ENCODE results near the gene RRP1B.

RRP1B gene

DNA sequence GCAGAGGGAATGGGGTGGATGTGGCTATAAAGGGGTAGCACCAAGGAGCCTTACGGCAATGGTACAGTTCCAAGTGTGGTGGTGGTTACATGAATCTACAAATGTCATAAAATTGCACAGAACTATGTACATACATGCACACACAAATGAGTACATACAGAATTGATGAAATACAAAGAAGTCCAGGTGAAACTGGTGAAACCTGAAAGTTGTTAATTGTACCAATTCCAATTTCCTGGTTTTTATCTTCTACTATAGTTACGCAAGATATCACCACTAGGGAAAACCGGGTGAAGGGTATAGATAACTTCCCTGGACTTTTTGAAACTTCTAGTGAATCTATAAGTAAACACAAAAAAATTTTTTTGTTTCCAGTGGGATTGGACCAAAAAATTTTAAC is 19.0 kb upstream of the RRP1B start:
- TF ChIP-seq, protein P1, sequence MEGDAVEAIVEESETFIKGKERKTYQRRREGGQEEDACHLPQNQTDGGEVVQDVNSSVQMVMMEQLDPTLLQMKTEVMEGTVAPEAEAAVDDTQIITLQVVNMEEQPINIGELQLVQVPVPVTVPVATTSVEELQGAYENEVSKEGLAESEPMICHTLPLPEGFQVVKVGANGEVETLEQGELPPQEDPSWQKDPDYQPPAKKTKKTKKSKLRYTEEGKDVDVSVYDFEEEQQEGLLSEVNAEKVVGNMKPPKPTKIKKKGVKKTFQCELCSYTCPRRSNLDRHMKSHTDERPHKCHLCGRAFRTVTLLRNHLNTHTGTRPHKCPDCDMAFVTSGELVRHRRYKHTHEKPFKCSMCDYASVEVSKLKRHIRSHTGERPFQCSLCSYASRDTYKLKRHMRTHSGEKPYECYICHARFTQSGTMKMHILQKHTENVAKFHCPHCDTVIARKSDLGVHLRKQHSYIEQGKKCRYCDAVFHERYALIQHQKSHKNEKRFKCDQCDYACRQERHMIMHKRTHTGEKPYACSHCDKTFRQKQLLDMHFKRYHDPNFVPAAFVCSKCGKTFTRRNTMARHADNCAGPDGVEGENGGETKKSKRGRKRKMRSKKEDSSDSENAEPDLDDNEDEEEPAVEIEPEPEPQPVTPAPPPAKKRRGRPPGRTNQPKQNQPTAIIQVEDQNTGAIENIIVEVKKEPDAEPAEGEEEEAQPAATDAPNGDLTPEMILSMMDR (IDR thresholded peaks at IDR 0.05; ENCODE audit: insufficient read depth, low read depth, low read length, missing control alignments), result no peak
- no peak overlapping the region for H3K4me3 ChIP-seq (ENCODE audit: low read length)
- DNase-seq (ENCODE audit: low read depth), result peak; percentile 50

DNA sequence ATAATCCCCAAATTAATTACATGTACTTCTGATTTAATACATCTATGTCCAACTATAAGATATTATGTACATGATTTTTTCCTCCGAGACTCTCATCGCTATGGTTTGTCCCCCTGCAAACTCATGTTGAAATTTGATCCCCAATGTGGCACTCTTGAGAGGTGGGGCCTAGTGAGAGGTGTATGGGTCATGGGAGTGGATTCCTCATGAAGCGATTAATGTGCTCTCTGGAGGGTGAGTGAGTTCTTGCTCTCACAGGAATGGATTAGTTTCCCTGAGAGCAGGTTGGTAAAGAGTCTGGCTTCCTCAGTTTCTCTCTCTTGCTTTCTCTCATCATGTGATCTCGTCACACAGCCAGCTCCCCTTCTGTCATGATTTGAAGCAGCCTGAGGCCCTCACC is 16.2 kb upstream of the RRP1B start:
- H3K4me3 ChIP-seq (ENCODE audit: low read length), result no peak overlapping the region
- TF ChIP-seq, protein P1 (IDR thresholded peaks at IDR 0.05; ENCODE audit: insufficient read depth, low read depth, low read length, missing control alignments), result no peak
- DNase-seq (ENCODE audit: low read depth), result no peak

DNA sequence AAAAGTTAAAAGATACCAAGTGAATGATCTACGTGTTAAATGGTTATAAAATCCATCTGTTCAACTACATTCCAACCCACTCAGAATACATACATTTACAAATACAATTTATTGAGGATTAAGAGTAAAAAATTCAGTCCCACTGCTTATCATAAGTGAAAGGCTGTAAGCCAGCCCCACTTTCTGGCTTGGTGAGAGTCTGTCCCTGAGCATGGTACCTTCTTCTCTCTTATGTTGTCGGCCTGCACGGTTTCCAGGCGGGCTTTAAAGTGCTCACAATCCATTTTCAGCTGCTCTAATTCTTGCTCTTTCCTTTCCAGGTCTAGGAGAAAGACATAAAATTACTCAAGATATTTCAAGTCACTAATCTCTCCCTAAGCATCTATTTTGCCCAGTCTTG is 15.3 kb upstream of the RRP1B start:
- TF ChIP-seq, protein P1 (IDR thresholded peaks at IDR 0.05; ENCODE audit: insufficient read depth, low read depth, low read length, missing control alignments), result no peak
- no peak overlapping the region for H3K4me3 ChIP-seq (ENCODE audit: low read length)
- DNase-seq (ENCODE audit: low read depth), result no peak

DNA sequence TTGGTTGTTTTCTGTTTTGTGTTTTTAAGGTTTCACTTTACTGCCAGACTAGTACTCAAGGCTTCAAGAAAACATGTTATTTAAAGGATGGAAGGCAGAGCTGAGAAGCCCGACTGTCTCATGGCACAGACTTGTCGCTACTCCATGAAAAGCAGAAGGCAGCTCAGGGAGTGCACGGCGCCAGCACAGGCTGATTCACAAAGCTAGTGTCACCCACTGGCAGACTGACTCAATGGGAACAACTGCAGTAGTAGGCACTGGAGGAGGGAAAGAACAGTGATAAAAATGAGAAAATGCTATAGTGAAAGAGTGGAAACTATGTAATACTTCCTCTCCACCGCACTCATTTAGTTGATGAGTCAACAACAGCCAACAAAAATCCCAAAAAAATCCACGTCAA is 14.8 kb upstream of the RRP1B start:
- TF ChIP-seq, protein P1 (IDR thresholded peaks at IDR 0.05; ENCODE audit: insufficient read depth, low read depth, low read length, missing control alignments), result no peak
- no peak overlapping the region for H3K4me3 ChIP-seq (ENCODE audit: low read length)
- DNase-seq (ENCODE audit: low read depth), result peak; percentile 69

DNA sequence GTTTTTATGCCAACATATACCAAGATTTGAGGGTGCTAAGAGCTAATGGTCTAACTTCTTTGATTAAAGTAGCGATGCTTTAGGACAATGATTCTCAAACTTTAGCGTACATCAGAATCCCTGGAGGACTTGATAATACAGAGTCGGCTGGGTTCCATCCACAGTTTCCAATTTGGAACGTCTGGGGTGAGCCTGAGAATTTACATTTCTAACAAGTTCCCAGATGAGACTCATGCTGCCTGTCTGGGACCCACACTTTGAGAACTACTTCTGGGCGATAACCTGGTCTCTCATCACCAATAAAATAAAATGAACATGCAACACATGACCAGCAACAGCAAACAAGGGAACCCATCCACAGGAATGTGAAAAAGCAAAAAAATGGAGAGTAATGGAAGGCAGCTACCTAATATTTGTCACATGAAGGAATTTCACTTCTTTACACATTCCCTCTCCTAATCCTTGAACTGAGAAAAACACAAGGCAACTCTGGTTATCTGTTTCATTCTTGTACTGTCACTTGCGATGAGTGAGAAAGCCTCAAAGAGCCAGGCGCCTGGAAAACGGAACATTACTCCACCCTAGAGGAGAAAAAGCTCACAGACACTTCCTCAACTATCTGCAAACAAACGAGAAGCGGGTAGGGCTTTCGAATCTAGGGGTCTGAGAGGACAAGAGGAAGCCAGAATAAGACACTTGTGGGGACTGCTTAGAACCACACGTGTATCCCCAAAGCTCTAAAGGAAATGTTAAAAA is 14.0 kb upstream of the RRP1B start:
- peak; percentile 85 for DNase-seq (ENCODE audit: low read depth)
- TF ChIP-seq, protein P1 (IDR thresholded peaks at IDR 0.05; ENCODE audit: insufficient read depth, low read depth, low read length, missing control alignments), result peak; percentile 80
- no peak overlapping the region for H3K4me3 ChIP-seq (ENCODE audit: low read length)

DNA sequence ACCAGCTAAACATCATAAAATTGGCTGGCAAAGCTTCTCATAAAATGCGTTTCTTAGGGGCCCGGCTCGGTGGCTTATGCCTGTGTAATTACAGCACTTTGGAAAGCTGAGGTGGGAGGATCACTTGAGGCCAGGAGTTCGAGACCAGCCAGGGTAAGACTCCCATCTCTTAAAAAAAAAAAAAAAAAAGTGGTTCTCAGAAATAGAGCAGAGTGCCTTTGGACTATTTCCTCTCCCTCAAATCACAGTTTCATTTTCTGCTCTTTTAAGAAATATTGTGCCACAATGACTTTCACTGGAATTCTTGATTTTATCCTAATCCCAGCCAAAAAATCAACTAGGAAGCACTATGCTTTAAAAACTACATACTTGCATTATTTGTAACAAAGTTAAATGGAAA is 13.4 kb upstream of the RRP1B start:
- TF ChIP-seq, protein P1 (IDR thresholded peaks at IDR 0.05; ENCODE audit: insufficient read depth, low read depth, low read length, missing control alignments), result no peak
- no peak for DNase-seq (ENCODE audit: low read depth)
- H3K4me3 ChIP-seq (ENCODE audit: low read length), result no peak overlapping the region

All from epithelial cell of esophagus (primary cell).